Frontal cortex (tissue), 4 donors: ENCODE results near the gene SLC9A8. TPM values are rescaled to one million over a fixed set of nuclear protein-coding genes. Genes with fewer than 3 reads are reported as not detected.
A peak's percentile ranks its signal among the peaks of the same experiment; 100 is the strongest.
"Not testable (repeated sequence)": the region's sequence is repeated elsewhere in the genome, so short reads cannot be mapped to it uniquely, and the experiment has no call there.

Source experiments
- DNase-seq, 2 donors: peaks; one replicate each; pipeline ENCODE4 v3.0.0; 2012; ENCODE audit warnings: low spot score in 2 of 2
- FAIRE-seq: peaks from 2 replicates; lab custom pipeline; 2012; peaks lifted over from hg19 to GRCh38; lab: Jason Lieb, UNC
- total RNA-seq: library from RNA; depleted of rRNA; stranded (reverse); fragments of >200 nt; gene quantifications from one replicate; pipeline ENCODE4 v1.2.3, GENCODE V29; 2014
- donor health status: control.
- donor health status: control.
- donor health status: control.

The SLC9A8 gene
- total RNA-seq, 1 donor from 2014 or later = 4.5 TPM

DNA sequence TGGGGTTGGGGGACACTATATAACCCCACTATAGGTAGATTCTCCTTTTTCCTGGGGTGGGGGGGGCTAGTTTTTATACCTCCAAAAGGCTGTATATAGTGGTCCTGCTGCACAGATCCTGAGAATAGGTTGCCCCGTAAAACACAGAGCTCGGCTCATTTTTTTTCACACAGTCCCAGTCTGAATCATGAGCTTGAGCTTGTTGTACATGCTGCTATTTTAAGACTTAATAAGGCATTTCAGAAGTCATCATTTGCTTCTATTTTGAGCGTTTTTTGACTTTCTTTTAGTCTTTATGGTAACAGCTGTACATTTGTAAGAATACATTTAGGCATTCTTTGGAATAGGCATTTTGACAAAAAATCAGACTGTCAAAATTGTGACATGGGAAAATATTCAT lies 30.5 kb downstream of the SLC9A8 start:
- FAIRE-seq (no peak), DNase-seq (no peak)

DNA sequence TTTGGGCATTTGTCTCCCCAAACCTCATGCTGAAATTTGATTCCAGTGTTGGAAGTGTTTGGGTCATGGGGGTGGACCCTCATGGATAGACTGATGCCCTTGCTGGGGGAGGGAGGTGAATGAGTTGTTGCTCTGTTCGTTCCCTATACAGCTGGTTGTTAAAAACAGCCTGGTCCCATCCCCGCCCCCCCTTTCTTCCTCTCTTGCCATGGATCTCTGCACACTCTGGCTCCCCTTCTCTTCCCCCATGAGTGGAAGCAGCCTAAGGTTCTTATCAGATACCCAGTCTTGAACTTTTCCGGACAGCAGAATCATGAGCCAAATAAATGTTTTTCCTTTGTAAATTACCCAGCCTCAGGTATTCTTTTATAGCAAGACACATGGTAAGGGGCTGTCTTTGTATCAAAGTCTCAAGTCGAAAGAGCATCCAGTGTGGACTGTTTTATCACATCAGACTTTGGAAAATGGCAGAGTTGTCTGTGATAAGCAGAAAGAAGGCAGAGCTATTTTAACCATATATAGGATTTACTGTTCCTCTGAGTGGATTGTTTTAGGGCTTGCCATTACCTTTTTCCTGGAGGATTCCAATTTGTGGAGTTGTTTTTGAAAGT lies 31.2 kb downstream of the SLC9A8 start:
- DNase-seq = no peak
- no peak for FAIRE-seq

DNA sequence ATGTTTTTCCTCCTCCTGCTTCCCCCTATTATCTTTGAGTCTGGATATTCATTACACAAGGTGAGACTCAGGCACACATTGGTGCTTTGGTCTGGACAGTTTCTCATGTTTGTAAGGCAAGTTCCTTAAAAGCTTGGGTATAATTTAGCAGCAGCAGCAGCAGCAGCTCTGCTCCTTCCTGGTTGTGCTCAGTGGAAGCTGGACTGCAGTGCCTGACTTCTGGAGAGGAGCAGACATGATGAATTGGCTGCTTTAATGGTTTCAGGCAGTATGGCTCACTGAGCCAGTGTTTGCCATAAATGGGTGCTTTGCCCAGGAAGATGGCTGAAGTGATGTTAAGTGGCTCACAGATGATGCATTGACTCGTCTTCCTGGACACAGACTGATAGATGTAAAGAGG lies 32.4 kb downstream of the SLC9A8 start:
- FAIRE-seq = no peak

DNA sequence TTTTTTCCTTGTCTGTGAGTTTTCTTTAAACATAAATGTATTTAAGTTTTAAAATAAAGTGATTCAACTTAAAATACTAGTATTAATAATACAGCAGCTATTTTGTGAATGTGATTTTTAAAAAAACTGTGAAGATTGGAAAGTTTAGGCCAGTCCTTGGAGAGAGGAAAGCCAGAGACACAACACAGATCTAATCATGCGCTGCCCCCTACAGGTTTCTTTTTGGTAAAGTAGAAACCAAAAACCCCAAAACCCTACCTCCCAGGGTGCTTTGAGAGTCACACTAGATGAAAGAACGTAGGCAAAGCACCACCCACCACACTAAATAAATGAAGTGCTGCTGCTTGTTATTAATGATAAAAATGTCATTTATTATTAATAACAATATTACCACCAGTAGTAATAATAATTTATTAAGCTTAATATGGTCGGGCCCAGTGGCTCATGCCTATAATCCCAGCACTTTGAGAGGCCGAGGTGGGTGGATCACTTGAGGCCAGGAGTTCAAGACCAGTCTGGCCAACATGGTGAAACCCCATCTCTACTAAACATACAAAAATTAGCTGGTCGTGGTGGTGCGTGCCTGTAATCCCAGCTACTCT lies 33.7 kb downstream of the SLC9A8 start:
- peak; percentile 39 for FAIRE-seq
- DNase-seq = peak; percentile 33 to 37

More for the DNA sequence above, 32.4 kb downstream of the SLC9A8 start:
- no peak for DNase-seq

DNA sequence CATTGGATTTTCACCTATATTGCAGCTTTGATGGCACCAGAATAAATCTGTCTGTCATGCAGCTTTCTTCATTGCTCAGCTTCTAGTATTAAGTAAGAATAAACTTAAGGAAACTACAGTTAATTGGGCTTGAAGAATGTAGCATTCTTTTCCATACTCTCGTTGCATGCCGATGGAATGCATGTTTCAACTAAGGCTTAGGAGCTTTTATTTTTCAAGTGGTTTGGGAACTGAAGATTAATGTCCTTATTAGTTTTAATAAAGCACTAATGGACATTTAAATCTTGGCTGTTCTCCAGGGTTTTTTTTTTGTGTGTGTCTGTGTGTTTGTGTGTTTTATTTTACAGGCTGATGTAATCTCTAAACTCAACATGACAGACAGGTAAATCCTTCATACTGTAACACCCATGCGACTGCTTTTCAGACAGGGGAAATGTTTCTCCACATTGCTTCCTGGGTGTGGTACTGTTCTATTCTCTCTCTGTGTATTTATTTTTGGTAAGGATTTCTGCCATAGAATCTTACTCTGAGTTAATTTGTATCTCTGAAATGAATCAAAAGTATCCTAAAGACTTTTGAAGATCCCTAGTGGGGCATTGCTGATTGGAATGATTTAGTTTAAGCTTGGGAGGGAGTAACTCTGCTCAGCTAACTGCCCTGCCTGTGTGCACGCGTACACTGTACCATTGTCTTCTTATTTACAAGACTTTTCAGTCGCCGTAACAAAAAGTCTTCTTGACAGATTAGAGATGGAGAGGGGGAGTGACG lies 38.0 kb downstream of the SLC9A8 start:
- FAIRE-seq = no peak
- DNase-seq = no peak

DNA sequence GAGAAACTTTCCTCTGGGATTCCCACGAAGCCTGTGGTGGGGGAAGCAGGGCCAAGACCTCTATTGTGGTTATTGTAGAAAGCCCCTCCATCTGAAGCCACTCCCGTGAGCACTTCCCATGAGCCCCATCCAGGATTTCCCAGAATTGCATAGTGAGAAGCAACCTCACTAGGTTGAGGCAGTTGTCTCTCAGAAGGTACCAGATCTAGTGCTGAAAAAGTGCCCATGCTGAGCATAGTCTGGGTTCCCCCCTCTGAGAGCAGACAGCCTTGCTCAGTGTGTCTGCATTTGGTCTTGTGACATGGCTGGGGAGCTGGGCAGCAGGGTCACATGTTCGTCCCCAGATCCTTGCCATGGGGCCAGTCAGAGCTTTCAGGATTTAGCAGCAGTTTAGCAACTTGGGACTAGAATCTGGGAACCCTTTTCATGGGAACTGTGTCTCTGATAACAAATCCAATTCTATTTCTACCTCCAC lies 38.6 kb downstream of the SLC9A8 start:
- DNase-seq (peak in 1 of 2 donors; percentile 17), FAIRE-seq (no peak)

DNA sequence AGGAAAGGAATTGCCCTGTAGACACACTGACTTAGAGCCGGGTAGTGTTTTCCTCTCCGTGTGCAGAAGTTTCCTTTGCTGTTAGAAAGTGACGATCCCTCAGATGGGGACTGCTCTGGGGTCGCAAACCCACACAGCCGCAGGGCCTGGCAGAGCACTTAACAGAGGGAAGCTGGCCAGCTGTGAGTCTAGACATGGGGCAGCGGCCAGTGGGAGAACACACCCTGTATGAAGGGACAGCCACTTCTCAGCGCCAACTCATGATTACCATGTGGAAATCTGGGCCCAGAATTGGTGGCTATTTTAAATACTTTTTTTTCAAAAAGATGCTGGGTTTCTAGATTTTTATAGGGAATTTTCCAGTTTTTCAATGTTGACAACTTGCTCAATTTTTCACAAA lies 39.4 kb downstream of the SLC9A8 start:
- no peak for FAIRE-seq
- DNase-seq = no peak

DNA sequence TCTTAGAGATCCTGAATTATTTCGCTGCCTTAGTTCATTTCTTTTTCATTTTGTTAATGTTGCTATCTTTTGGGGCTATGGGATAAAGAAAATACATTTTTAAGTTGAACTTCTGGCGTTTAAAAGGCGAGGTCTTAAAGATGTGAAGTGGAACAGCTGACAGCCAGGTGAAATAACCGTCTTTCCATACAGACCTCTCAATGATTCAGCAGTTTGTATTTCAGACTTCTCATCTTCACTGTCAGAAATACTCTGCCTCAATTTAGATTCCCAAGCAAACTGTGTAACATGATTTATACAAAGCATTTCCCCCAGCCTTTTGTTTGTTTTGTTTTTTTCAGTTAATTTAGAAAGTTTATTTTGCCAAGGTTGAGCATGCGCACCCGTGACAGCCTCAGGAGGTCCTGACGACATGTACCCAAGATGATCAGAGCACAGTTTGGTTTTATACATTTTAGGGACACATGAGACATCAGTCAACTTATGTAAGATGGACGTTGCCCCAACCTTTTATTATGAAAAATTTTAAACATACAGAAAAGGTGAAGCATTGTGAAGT lies 40.0 kb downstream of the SLC9A8 start:
- no peak for FAIRE-seq
- DNase-seq = no peak

DNA sequence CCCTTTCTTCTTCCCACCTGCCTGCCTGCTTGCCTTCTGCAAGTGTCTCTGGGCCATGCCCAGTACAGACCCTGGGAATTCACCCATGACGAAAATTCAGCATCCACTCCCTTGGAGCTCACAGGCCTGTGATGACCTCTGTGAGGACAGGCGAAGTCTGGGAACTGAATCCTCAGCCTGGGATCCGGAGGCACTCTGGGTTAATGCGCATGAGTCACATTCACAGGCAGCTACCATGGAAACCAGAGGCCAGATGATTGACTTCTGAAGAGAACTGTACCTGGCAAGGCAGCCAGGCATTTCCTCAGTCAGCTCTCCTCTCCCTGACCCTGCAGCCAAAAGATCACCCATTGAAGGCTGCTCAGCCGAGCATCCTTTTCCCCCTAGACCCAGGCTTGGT lies 41.0 kb downstream of the SLC9A8 start:
- no peak for FAIRE-seq
- DNase-seq = no peak

DNA sequence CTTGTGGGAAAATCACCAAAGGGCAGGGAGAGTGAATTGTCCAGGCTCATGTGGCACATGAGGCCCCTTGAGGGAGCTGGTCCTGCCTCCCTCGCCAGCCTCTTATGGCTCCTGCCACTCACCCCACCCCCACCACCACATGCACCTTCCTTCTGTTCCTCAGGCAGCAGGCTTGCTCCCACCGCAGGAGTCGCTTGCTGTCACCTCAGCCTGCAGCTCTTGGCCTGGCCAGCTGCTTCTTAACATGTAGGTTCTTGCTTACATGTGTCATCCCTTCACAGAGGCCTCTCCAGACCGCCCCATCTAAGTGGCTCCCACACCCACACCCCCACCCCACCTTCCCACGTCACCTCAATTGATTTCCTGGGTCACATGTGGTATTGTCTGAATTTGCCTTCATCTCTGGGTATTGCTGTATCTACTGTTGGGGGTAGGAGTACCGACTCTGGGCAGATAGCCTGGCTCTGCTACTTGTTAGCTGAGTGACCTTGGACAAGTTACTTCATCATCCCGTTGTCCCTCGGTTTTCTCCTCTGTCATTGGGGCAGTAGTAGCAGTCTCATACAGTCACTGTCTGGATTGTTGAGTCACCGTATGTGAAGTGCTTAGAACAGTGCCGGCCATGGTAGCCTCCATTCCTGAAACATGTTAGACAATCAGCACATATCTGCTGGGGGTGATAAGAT lies 41.7 kb downstream of the SLC9A8 start:
- DNase-seq = no peak
- no peak for FAIRE-seq

DNA sequence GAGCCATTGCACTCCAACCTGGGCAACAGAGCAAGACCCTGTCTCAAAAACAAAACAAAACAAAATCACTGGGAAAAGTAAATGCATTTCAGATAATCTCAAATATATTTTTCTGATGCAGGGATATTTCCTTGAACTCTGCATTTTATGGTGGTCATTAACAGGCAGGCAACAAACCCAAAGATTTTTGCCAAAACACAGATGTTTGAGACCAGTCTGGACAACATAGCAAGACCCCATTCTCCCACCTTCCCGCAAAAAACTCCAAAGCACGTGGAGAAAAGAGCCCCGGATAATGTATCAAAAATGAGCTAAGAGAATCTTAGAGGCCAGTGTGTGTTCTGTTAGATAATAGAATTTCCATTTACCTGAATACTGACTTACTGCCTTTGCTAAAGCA lies 44.3 kb downstream of the SLC9A8 start:
- DNase-seq (no peak), FAIRE-seq (no peak)

DNA sequence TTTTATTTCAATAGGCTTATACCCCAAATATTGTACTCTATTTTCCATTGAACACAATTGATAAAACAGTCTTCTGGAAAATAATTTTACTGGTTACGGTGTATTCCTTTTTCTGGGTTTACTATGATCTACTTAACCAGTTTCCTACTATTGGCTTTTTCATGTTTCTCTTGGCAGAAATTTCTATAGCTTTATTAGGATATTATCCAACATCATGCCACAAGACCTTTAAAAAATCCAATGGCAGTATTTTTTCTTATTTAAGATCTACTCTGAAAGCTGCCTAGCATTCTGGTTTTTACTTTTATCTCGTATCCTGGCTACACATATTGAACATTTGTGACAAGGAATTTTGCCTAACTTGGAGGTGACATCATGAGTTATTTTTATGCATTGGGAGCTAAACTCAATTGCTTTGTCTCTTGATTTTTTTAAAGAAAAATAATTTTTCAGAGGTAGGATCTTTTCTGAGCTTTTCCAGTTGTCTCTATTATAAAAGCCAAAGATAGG lies 45.5 kb downstream of the SLC9A8 start:
- FAIRE-seq (no peak), DNase-seq (no peak)

DNA sequence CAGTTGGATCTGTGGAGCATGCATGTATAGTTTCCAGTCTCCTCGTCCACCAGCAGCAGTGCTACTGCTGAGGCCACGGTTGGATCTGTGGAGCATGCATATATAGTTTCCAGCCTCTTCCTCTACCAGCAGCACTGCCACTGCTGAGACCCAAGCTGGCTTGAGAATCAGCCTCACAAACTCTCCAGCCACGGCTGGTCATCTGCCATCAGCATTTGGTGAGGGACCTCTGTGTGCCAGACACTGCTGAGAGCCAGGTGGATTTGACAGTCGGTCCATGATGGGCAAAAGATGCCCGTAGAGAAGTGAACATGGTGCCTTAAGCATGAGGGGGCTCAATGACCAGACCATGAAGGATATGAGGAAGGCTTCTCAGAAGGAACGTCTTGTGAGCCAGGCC lies 46.4 kb downstream of the SLC9A8 start:
- FAIRE-seq = no peak

DNA sequence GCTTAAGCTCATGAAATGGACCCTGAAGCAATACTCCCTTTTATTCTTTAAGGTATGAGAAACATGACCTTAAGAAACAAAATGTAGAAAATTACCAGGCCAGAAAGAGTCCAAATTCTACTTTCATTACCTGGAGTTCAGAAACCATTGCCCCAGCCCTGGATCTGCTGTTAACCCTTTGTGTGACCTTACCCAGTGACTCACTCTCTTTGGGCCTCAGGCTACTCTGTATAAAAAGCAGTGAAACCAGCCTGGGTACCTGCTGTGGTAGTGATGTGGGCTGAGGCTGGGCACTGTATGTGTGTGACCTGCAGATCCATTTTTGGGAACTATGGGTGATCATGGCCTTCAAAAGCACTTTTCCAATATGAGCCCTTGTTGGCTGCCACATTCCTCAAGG lies 47.2 kb downstream of the SLC9A8 start:
- DNase-seq = no peak
- FAIRE-seq = no peak

More for the DNA sequence above, 46.4 kb downstream of the SLC9A8 start:
- DNase-seq = no peak

DNA sequence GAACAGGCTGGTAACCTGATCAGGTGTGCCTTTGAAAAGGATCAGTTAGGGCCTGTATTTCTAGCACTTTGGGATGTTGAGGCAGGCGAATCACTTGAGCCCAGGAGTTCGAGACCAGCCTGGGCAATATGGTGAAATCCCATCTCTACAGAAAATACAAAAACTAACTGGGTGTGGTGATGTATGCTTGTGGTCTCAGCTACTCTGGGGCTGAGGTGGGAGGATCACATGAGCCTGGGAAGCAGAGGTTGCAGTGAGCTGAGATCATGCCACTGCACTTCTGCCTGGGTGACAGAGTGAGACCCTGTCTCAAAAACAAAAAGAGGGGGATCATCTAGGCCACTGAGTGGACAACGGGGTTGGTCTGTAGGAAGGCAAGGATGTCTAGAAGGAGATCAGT lies 48.6 kb downstream of the SLC9A8 start:
- FAIRE-seq, DNase-seq: not testable (repeated sequence)

DNA sequence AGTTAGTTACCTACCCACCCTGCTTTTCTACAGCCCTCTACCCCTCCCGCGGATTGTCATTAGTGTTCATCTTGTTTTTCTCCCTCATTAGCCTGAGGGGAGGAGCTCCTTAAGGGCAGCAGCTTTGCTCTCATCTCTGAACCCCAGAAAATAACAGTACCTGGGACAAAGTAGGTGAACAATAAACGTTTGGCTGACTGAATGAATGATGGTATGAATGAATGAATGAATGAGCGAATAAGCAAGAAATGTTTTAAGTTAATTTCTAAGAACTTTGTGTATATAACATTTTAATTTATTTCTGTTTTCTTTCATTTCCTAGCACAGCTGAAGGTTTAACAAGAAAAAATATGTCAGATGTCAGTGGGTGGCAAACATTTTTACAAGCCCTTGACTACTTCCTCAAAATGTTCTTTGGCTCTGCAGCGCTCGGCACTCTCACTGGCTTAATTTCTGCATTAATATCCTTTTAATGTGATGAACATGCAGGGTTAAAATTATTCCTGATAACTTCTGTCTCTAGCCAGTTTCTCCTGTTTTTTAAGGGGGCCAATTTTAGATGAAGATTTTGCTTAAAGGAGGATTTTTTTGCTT lies 50.1 kb downstream of the SLC9A8 start:
- DNase-seq (no peak), FAIRE-seq (no peak)

DNA sequence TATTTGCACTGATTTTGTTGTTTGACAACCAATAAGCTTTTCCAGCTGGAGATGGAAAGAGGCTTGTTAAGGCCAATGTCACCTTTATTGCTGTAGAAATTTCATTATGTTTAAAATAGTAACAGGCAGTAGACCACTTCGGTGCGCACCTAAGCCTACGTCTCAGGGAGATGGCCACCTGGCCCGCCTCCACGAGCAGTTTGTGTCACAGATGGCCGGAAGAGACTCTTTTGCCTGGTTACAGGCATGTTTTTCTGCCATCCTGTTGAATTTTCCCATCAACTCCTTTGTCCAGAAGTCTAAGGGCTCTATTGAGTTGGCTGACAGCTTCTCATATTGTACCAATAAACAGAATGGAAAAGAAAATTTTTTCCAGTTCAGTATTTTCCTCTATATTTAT lies 51.0 kb downstream of the SLC9A8 start:
- FAIRE-seq (no peak), DNase-seq (no peak)

DNA sequence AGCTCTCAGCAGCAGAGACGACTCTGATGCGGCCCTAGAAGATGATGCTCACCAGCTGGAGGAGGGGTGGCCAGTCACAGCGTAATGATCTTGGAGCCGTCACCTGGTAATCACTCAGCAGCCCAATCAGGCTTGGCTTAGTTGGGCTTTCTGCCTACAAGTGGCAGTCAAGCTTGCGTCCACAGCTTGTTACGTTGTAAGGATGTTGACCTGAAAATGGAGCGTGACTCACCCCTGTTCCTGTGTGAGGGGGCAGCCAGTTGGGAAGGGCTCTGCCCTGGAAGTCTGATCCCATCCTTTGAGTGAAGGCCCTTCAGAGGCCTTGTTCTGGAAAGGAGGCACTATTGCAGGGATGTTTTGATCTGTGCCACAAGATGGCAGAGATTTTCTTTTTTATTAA lies 52.9 kb downstream of the SLC9A8 start:
- DNase-seq (no peak), FAIRE-seq (no peak)

DNA sequence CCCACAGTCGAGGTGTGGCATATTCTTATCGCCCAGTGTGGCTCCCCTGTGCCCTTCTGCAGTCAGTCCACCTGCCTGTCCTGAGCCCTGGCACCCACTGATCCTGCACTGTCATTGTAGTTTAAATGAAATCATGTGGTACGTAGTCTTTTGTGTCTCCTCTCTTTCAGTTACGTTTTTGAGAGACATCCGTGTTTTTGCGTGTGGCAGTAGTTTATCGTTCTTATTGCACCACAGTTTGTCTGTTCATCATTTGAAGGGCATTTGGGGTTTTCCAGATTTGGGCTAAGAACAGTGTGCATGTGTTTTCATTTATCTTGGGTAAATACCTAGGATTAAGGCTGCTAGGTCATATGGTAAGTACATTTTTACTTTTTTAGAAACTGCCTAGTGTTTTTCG lies 53.4 kb downstream of the SLC9A8 start:
- FAIRE-seq (no peak), DNase-seq (no peak)
